ENCODE measurements around the gene LSM6. TPM values are rescaled to one million over a fixed set of nuclear protein-coding genes. Genes with fewer than 3 reads are reported as not detected.

The LSM6 gene
- total RNA-seq (10 to 100 TPM; 10.7 to 49.4 (median 26.0) TPM), polyA plus RNA-seq (10 to 100 TPM; 14.3 to 47.0 (median 21.4) TPM)
- long read RNA-seq, donor 1, transcript LSM6-201 (4 exons, 2,259 nt), result major isoform, 21 of 24 reads
- long read RNA-seq, donor 1, partial matches to known transcripts, result 0 of 24 reads
- long read RNA-seq, donor 1, other reads (novel, unspliced or antisense), result 0 of 24 reads
- long read RNA-seq, donor 2, transcript LSM6-201 (4 exons, 2,259 nt), result major isoform, 15 of 16 reads
- long read RNA-seq, donor 2, partial matches to known transcripts, result 0 of 16 reads
- long read RNA-seq, donor 2, other reads (novel, unspliced or antisense), result 0 of 16 reads
- long read RNA-seq, donor 3, transcript LSM6-201 (4 exons, 2,259 nt), result major isoform, 13 of 13 reads
- long read RNA-seq, donor 3, partial matches to known transcripts, result 0 of 13 reads
- long read RNA-seq, donor 3, other reads (novel, unspliced or antisense), result 0 of 13 reads
- long read RNA-seq, donor 4, transcript LSM6-201 (4 exons, 2,259 nt), result major isoform, 21 of 24 reads
- long read RNA-seq, donor 4, partial matches to known transcripts, result 1 of 24 reads
- long read RNA-seq, donor 4, other reads (novel, unspliced or antisense), result 1 of 24 reads
- long read RNA-seq, donor 5, transcript LSM6-201 (4 exons, 2,259 nt), result major isoform, 31 of 36 reads
- long read RNA-seq, donor 5, partial matches to known transcripts, result 0 of 36 reads
- long read RNA-seq, donor 5, other reads (novel, unspliced or antisense), result 3 of 36 reads
- long read RNA-seq, donor 6, transcript LSM6-201 (4 exons, 2,259 nt), result major isoform, 9 of 15 reads
- long read RNA-seq, donor 6, partial matches to known transcripts, result 5 of 15 reads
- long read RNA-seq, donor 6, other reads (novel, unspliced or antisense), result 0 of 15 reads
- long read RNA-seq, donor 7, transcript LSM6-201 (4 exons, 2,259 nt), result major isoform, 17 of 19 reads
- long read RNA-seq, donor 7, partial matches to known transcripts, result 0 of 19 reads
- long read RNA-seq, donor 7, other reads (novel, unspliced or antisense), result 0 of 19 reads
- long read RNA-seq, donor 8, transcript LSM6-201 (4 exons, 2,259 nt), result major isoform, 27 of 30 reads
- long read RNA-seq, donor 8, partial matches to known transcripts, result 0 of 30 reads
- long read RNA-seq, donor 8, other reads (novel, unspliced or antisense), result 0 of 30 reads
- long read RNA-seq, donor 9, transcript LSM6-201 (4 exons, 2,259 nt), result major isoform, 18 of 19 reads
- long read RNA-seq, donor 9, partial matches to known transcripts, result 0 of 19 reads
- long read RNA-seq, donor 9, other reads (novel, unspliced or antisense), result 0 of 19 reads
- long read RNA-seq, donor 10, transcript LSM6-201 (4 exons, 2,259 nt), result major isoform, 12 of 12 reads
- long read RNA-seq, donor 10, partial matches to known transcripts, result 0 of 12 reads
- long read RNA-seq, donor 10, other reads (novel, unspliced or antisense), result 0 of 12 reads

DNA sequence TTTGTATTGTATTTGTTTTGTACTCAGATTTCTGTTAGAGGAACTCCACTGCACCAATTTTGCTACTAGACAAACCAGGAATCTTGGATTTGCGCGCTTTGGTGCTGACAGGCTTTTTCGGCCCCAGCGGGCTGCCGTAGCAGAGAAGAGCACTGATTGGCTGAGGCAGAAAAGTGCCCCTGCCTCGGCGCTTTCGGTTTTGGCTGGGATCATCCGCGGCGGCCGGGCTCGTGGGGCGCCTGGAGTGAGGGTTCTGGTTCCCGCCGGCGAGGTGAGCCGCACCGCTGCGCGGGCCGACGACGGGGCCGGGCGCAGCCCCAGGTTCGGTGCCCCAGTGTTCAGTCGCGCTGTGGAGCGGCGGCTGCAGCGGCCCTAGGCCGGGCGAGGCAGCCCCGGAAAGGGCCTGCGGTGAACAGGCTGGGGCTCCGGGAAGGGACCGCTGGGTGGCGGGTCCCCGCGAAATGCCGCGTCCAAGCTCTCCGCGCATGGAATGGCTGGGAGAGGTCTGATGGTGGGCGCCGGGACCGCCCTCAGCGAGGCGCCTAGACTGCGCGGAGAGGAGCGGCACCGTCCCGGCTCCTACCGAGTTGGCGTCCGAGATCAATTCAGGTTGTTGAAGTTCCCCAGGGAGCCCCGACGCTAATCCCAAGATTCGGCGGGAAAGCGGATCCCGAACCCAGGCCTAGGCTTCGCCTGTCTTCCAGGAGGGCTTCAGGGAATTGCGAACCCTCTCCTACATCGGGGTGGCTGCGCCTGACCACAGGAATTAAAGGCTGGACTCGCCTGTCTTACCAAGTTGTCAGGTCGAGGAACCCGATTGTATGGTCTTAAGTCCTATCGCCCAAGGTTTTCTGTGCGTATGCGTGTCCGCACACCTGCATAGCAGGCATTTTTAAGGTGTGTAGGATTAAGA, at the start of gene LSM6:
Gene LSM6 (plus strand): TSS at position 178 of the 913 bp plus-strand sequence. CDS start 7,204 bp downstream, outside the sequence.
- TF ChIP-seq, protein P1, sequence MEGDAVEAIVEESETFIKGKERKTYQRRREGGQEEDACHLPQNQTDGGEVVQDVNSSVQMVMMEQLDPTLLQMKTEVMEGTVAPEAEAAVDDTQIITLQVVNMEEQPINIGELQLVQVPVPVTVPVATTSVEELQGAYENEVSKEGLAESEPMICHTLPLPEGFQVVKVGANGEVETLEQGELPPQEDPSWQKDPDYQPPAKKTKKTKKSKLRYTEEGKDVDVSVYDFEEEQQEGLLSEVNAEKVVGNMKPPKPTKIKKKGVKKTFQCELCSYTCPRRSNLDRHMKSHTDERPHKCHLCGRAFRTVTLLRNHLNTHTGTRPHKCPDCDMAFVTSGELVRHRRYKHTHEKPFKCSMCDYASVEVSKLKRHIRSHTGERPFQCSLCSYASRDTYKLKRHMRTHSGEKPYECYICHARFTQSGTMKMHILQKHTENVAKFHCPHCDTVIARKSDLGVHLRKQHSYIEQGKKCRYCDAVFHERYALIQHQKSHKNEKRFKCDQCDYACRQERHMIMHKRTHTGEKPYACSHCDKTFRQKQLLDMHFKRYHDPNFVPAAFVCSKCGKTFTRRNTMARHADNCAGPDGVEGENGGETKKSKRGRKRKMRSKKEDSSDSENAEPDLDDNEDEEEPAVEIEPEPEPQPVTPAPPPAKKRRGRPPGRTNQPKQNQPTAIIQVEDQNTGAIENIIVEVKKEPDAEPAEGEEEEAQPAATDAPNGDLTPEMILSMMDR (IDR thresholded peaks at IDR 0.05), result peak in 3 of 6 experiments; percentile 11 to 26 (median 18)
- peak in 1 of 2 donors; percentile 62 for TF ChIP-seq POLR2A (IDR thresholded peaks at IDR 0.05)
- H3K36me3 ChIP-seq (replicated peaks in 1 of 2), result no peaks in the 10 kb centered on the region
- peak within 1 kb of the TSS; percentile 68 to 95 (median 93) for H3K27ac ChIP-seq
- peak within 1 kb of the TSS; percentile 20 to 95 (median 70) for H3K4me3 ChIP-seq
- H3K27me3 ChIP-seq, result no peaks in the 10 kb centered on the region
- H3K9me3 ChIP-seq (replicated peaks in 1 of 3), result no peaks in the 10 kb centered on the region
- 0% methylated on average over 35 to 75 of the region's 75 CpGs for WGBS, 4 donors
- intact Hi-C loops (cut with DNase I), result loop anchor here in 1 of 2 donors (10.0 kb wide), 1 partner anchor 231 kb away; no protein-coding TSS in a partner anchor
- DNase-seq, result peak; percentile 89 to 94 (median 90)
- peaks cover 10 to 51% of the 10 kb centered on the region in 2 donors for H3K4me1 ChIP-seq (replicated peaks in 1 of 2)

DNA sequence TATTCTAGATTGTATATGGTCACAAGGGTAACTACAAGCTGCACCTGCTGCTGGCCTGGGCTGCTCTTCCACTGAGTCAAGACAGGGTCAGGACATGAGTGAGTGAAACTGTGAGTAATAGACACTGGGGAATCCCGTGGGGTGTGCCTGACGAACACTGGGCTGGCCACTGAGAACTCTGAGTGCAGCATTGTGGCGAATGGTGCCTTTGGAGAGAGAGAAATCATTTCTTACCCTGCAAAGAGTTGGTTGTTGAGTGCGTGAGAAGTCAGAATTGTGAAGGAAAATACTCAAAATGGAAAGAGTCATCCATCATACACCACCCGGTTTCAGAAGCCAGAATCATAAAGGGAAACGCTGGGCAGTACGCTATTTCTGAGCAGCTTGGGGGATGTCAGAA, 43.1 kb upstream of the LSM6 start:
- H3K27ac ChIP-seq, result no peak overlapping the region
- H3K4me3 ChIP-seq, result no peak overlapping the region
- no peaks in the 10 kb centered on the region for H3K27me3 ChIP-seq
- no peaks in the 10 kb centered on the region for H3K9me3 ChIP-seq (replicated peaks in 1 of 3)
- no peaks in the 10 kb centered on the region for H3K36me3 ChIP-seq (replicated peaks in 1 of 2)
- H3K4me1 ChIP-seq (replicated peaks in 1 of 2), result no peaks in the 10 kb centered on the region
- 73 to 86% (median 82%) methylated on average over 7 of the region's 7 CpGs for whole genome bisulfite sequencing, 4 donors
- intact Hi-C loops (cut with DNase I), result no loop called here
- no peak for DNase-seq
- no peak for TF ChIP-seq POLR2A (IDR thresholded peaks at IDR 0.05)
- TF ChIP-seq, protein P1 (IDR thresholded peaks at IDR 0.05), result no peak

DNA sequence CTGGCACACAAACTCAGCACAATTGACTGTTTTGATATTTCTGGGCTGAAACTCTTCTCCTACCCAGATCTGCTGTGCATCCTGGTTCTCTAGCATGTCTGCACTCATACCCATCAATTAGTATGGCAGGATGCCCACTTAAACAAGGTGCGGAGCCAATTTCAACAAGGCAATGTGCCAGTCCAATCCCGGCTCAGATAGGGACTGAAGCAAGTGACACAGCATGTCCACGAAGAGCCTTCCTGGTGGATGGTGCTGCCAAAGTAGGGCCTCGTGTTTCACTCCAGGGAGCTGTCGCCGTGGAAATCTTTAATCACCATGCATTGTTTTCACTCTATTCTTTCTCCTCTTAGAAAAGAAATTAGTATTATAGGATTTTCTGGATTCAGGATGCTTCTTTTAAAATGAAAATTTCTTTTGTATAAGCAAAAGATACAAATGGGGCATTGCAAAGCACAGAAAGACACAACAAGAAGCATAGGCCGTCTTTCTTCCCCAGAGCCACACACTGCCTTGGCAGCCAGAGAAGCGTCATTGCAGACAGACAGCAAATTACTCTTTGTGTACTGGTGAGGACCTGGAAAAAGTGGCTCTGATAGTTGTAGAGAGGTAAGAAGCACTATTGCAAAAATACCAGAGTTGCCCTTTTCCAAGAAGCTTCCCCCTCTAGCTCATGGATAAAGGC, 40.6 kb upstream of the LSM6 start:
- Histone ChIP-seq H3K27ac (no peak overlapping the region), H3K36me3 (replicated peaks in 1 of 2) (no peaks in the 10 kb centered on the region), H3K4me3 (no peak overlapping the region), H3K9me3 (replicated peaks in 1 of 3) (no peaks in the 10 kb centered on the region), H3K27me3 (no peaks in the 10 kb centered on the region), H3K4me1 (replicated peaks in 1 of 2) (no peaks in the 10 kb centered on the region)
- no peak for DNase-seq
- WGBS, 4 donors, result 70 to 79% (median 71%) methylated on average over 8 of the region's 8 CpGs
- TF ChIP-seq POLR2A (IDR thresholded peaks at IDR 0.05), result no peak
- TF ChIP-seq, protein P1 (IDR thresholded peaks at IDR 0.05), result no peak
- intact Hi-C loops (cut with DNase I), result no loop called here
